Posterior vena cava (tissue), 2 donors: Measurements from ENCODE around the gene FUT7. TPM values are rescaled to one million over a fixed set of nuclear protein-coding genes. Genes with fewer than 3 reads are reported as not detected.
A peak's percentile ranks its signal among the peaks of the same experiment; 100 is the strongest.

ENCODE experiments used
- DNase-seq: peaks from one replicate; pipeline ENCODE4 v3.0.0-alpha.2; 2020; ENCODE audit warnings: low spot score
- intact Hi-C, 2 donors: fragments of 100-400 bp; cut with DNase I; formaldehyde crosslinking; loops; one replicate each; pipeline versions ENCODE4 v1.14.1 to v1.14.2; 2022 to 2023
- total RNA-seq, 2 donors: library from RNA; stranded (reverse); fragmentation: NEBNext Ultra II Directional; extraction: Animal tissue kit (Norgen Biotek cat#: 25700); gene quantifications; one replicate each; pipeline ENCODE4 v1.2.1, GENCODE V29; 2021
- donor health status: DM: yes; HTN: yes; CAD: no.
- donor health status: DM: yes; HTN: yes; CAD: no.

Gene FUT7
- total RNA-seq, 2 donors from 2014 or later, result 0.24 to 0.32 TPM

GRCh38 chr9:137053944-137054931 lies 22.4 kb upstream of the FUT7 start, which contains the start of gene ENTPD2:
ENTPD2 (minus strand) TSS chr9:137054061; CDS start chr9:137053997, 64 bp downstream.
- no peak for DNase-seq
- intact Hi-C loops, result loop anchor here in 1 of 2 donors (5.0 kb wide), 1 partner anchor 393 kb away; no protein-coding TSS in a partner anchor

DNA sequence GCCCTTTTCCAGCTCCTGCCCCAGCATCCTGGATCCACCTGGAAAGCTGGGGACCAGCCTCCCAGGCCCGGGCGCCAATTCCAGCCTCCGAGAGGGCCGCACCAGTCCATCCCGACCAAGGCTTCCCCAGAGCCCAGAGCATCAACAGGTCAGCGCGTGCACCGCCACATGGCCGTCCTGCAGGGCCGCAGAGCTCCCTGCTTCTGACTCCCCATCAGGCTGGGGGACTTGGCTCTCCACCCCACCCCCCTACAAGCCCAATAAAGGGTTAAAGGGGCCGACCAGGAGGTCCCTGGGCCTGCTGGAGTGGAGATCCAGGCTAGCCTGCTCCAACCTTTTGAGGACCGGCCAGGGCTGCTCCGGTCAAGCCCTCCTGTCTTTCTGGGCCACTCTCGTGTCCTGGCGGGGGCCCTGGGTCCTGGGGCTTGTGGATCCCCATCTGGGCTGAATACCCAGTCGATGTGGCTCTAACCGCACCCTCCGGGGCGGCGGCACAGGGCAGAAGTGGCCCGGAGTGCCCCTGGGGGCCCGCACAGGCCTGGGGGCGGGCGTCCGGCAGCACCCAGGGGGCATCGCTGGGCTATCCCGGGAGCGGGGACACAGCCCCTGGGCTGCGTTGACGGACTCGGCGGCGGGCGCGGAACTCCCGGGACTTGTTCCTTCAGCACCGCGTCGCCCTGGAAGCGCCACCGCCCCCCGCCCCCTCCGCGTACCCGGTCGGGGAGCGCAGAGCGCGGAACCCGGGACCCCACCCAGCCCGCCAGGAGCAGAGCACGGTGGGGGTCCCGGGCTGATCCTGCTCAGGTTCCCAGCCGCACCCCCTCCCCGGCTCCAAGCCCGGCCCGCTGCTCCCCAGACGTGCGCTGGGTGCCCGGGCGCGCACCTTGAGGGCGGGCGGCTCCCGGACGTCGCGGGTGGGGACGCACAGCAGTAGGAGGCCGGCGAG lies 21.4 kb upstream of the FUT7 start:
- intact Hi-C loops, result loop anchor here in 1 of 2 donors (5.0 kb wide), 1 partner anchor 394 kb away; no protein-coding TSS in a partner anchor
- DNase-seq, result no peak

- intact Hi-C loops, result loop anchor here in 1 of 2 donors (5.0 kb wide), 1 partner anchor 395 kb away; no protein-coding TSS in a partner anchor
- DNase-seq, result no peak
Observed at GRCh38 chr9:137052293-137052692, 20.4 kb upstream of the FUT7 start.

GRCh38 chr9:137051145-137051724 lies 19.3 kb upstream of the FUT7 start:
- intact Hi-C loops, result loop anchor here in 1 of 2 donors (5.0 kb wide), 1 partner anchor 396 kb away; no protein-coding TSS in a partner anchor
- DNase-seq, result no peak

DNA sequence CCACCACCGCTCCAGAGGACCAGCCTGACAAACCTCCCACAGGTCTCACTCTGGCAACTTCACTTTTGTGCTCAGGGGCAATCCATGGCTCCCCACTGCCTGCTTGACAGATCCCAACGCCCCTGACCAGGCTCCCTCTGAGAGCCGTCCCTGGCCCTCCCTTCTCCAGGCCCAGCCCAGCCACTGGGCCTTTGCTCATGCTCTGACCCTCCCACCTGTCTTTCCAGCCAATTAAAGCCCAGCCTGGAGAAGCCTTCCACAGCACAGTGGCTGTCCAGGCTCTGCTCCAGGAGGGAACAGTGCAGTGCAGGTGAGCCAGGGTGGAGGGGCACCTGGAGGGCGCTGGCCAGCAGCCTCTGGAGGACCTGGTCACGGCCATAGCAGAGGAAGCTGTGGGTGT lies 18.7 kb upstream of the FUT7 start:
- intact Hi-C loops, result loop anchor here in 1 of 2 donors (5.0 kb wide), 1 partner anchor 397 kb away; no protein-coding TSS in a partner anchor
- DNase-seq, result no peak

DNA sequence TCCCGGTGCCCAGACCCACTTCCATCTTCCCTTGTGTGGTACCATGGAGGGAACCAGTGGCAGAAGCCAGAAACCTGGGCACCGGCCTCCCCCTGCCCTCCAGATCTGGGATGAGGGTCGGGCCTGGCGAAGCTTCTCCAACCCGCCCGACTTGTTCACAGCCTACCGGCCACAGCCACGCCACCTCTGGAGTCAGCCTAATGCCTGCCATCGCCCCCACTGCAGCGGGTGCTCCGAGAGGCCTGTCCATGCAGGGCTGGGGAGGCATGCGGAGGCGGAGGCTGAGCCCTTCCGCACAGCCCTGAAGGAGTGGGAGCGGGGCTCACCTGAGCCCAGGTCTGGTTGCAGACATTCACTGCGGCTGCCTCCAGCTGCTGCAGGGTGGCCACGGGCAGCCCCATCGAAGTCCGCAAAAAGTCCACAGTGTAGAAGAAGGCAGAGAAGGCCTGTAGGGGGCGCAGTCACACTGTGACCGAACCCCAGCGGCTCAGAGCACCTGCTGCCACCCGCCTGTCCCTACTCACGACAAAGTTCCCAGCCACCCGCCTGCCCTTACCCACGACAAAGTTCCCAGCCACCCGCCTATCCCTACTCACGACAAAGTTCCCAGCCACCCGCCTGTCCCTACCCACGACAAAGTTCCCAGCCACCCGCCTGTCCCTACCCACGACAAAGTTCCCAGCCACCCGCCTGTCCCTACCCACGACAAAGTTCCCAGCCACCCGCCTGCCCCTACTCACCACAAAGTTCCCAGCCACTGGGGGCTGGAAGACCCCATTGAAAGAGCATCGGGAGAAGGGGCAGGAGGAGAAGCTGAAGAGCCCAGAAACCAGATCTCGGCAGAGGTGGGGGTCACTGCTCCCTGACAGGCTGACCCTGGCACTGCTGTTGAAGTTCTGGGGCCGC lies 17.9 kb upstream of the FUT7 start:
- no peak for DNase-seq
- intact Hi-C loops, result loop anchor here in 1 of 2 donors (5.0 kb wide), 1 partner anchor 398 kb away; no protein-coding TSS in a partner anchor

DNA sequence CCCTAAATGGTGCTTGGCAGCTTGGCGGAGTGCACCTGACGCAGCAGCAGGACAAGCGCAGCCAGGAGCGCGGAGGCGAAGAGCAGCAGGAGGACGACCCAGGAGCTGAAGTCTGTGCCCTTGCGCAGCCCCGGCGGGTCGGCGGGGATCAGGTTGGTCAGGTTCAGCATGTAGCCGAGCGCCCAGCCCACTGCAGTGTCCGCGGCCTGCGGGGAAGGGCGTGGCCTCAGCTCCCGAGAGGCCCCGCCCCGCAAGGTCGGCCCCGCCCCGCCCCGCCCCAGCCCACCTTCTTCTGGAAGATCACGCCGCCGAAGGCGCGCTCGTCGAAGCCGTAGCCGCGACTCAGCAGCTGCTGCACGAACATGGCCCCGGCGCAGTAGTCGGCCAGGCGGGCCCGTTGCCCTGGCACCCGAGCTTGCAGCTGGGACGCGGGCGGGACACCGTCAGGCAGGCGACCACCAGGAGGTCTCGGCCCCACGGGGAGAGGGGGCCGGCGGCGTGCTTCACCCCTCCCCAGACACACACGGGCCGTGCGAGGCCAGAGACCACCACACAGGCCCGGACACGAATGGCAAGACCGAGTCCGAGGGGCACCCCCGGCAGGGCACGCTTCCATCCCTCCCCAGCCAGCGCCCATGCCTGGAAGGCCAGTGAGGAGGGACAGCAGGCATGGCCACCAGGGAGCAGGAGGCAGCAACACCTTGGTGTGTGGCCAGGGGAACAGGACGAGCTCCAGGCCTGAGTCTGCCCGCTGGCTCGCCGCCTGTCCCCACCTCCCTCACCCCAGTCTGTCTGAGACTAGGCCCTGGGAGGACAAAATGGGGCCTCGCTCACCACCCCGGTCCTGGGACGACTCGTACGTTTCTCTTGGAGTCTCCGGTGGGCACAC lies 17.0 kb upstream of the FUT7 start:
- DNase-seq, result no peak
- intact Hi-C loops, result no loop called here

DNA sequence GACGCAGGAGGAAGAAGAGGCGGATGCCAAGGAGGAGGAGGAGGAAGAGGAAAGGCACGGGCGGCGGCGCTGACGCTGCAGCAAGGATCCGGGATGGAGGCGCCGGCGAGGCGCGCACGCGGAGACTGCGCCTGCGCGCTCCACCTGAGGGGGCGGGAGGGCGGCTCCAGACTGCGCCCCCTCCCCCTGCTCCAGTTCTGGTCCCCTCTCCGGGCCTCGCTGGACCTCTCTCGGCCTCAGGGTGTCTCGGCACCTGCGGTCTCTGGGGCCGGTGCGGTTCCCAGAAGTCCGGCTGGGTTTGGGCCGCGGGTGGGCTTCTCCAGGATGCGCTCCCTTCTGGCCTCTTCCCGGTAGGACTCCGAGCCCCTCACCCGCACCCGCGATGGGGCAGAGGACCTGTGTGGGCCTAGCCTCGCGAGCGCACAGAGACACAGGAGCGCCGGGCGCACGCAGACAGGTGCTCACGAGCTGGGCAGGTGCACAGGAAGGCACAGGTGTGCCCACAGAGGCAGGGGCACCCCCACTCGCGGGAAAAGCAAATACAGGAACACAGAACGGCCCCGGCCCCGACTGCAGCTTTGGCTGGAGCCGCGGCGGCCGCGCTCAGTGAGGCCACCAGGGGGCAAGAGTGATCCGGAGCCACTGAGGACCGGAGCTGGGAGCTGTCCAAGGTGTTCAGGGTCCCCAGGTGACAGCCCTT lies 14.3 kb upstream of the FUT7 start, which contains the start of gene NPDC1:
TSS of gene NPDC1 (minus strand) at position 90 of the 700 bp plus-strand sequence. CDS start 188 bp downstream, outside the sequence.
- intact Hi-C loops, result no loop called here
- DNase-seq, result peak; percentile 93

DNA sequence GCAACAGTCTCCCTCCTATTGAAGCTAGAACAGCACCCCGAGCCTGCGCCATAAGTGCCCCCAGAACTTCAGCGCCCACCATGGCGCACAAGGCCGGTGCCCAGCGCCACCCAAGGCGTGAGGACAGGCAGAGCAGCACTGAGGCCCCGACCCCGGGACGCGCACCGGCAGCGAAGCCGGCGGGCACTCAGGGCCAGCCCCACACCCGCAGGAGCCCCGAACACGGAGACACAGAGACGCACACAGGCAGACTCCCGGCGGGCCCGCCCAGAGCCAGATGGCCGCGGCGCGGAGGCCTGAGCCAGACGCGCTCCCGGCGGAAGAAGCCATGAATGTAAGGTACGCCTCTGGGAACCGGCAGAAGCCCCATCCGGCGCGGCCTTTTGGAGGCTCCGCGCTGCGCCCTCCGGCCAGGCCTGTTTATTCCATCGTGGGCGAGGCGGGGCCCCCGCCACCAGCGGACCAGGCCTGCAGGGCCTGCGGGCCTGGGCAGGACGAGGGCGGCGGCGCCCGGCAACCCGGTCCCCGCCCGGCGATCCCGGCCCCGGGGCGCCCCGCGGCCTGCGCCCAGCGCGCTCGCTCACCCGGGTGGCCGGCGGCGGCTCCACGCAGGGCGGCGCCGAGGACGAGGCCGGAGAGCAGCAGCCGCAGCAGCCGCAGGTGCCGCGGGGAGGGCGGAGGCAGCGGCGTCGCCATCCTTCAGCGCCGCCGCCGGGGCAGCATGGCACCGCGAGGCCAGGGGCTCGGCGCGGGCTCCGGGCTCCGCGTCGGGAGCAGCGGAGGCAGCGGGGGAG lies 13.6 kb upstream of the FUT7 start:
- no peak for DNase-seq
- intact Hi-C loops, result no loop called here

DNA sequence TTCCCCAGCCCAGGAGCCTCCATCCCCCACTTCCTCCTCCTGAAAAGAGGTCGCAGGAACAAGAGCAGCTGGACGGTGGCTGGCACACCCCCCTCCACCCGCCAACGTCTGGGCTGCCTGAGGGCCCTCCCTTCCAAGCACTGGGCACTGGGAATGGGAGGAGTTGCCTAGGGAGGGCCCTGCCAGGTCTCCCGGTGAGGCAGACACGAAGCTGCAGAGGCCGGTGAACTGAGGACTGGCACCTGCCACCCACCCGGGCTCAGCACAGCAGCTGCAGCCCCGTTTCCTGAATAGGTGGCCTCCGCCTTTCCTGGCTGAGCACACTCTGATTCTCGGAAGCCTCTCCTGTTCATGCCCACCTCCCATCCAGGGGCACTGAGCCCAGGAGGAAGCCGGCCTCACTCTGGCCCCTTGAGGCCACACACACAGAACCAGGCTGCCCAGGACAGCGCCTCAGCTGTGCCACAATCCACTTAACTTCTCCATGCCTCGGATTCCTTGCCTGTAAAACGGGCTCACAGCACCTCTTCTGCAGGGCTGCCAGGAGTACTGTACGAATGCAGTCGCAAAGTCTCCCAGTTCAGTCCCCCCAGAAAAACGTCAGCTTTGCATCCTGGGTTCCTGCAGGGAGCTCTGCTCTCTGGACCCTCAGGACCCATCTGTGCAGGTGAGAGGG lies 12.8 kb upstream of the FUT7 start:
- no peak for DNase-seq

GRCh38 chr9:137044037-137044436 lies 12.1 kb upstream of the FUT7 start:
- intact Hi-C loops, result no loop called here
- no peak for DNase-seq

More for the DNA sequence above, 12.8 kb upstream of the FUT7 start:
- intact Hi-C loops, result no loop called here

DNA sequence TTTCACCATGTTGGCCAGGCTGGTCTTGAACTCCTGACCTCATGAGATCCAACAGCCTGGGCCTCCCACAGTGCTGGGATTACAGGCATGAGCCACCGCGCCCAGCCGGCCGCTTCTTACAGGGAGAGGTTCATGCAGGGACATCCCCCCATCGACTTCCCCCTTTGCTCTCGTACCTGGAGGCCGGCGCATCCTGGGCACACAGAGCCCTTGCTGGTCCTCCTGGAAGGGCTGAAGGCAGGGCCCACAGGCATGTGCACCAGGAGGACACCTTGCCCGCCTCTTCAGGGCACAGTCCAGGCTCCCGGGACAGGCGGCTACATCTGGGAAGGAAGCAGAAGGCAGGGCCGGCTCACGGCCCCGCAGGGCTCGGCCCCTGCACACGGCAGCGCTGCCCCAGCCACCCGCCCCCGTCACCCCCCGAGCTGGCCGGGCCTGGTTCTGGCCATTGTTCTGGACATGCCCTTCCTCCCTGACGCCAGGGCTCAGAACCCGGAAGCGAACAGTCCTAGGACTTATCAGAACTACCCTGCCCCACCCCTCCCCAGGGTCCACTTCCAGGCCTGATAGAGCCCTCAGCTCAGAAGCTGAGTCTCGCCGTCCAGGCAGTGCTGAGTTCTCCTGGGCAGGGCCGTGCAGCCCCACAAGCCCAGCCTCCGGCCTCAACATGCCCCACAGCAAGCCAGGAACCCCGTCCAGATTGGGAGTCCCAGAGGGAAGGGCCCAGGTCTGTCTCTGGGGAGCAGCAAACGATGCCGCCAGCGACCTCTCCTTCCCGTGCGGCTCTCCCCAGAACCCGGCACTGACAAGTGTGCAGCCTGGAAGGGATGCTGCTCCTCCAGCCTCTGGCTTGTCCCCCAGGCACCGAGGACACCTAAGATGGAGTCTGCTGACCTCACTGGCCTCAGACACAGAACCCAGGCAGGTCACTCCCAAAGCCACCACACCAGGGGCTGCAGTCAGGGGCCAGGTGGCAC lies 11.2 kb upstream of the FUT7 start:
- intact Hi-C loops, result no loop called here
- DNase-seq, result no peak

DNA sequence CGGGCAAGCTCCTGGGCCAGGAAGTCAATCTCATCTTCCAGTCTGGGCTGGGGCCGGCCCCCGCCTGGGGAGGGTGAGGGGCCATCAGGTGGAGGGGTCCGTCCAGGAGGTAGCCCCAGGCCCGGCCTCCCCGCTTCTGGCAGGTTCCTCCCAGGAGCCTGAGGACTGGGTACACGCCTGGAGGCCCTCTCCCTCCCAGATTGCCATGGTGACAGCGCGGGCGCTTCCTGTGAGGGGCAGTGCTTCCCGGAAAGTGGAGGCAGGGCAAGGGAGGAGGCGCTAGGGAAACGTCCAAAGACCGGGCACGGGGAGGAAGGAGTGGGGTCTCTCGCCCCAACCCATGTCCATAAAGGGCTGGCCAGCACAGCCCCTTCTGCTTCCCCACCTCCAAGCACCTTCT lies 9.2 kb upstream of the FUT7 start:
- DNase-seq, result no peak
- intact Hi-C loops, result no loop called here

DNA sequence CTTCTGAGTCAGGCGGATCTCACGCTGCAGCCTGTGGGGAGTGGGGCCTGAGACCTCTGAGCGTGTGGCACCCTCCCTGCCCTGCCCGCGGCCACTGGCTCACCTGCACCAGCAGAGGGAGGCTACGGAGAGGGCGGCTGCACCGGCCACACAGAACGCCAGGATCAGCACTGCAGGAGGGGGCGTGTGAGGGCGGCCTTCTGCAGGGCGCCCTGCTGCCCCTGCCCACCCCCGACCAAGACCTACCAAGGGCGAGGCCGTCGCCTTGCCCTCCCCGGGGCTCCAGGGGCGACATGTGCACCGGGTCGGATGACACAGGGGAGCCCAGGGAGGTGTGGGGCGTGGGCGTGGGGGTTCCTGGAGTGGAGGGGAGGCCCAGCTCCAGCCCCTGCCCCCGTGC lies 8.7 kb upstream of the FUT7 start:
- DNase-seq, result no peak
- intact Hi-C loops, result no loop called here
